ENCODE data around the gene TNFAIP8.
"Not testable (repeated sequence)": the region's sequence is repeated elsewhere in the genome, so short reads cannot be mapped to it uniquely, and the experiment has no call there.

TNFAIP8 gene

DNA sequence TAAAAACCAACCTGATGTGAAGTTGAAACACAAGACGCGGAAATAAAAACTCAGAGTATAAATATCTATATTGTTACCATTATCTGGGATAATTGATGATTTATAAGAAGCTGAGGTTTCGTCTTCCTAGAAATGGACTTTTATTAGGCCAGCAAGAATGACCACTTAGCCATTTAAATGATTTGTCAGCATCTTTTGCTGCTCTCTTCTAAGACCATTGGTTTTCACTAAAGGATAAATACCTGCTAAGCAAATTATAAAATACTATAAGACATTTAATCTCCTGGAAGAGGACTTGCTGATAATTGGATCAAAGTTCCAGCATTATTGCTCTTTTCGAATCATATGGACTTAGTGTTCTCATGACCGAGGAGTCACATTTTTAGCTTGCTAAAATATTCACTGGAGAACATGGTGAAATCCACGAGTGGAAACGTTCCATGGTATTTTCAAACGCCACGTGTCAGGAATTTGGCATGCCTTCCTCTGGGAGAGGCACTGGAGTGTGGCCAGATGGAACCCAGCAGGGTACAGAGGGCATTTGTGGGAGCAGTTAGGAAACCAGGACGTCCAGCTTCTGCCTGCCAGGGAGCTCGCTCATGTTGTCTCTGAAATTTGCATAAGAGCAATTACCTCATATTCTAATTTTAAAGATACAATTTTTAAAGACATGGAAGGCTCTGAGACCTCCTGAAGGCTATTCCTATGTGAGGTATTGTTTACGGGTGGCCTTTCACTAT lies 43.1 kb downstream of the TNFAIP8 start:
- DNase-seq = no peak

DNA sequence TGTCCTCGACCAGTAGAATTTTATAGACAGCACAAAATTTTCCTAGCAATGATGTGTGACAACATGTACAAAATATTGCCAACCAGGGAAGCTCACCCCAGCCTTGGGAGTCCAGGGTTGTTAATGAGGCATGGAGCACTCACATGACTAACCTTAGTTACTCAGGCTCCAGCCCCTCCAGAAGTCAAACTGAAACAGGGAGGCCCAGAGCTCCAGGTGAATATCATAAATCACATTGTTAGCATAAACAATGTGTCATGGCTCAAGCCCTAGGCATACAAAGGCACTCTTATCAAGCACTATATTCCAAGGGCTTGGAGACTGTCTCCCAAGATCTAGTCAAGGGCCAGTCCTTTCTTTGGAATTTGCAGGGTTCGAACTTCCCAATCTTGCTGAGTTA lies 44.4 kb downstream of the TNFAIP8 start:
- no peak for DNase-seq

DNA sequence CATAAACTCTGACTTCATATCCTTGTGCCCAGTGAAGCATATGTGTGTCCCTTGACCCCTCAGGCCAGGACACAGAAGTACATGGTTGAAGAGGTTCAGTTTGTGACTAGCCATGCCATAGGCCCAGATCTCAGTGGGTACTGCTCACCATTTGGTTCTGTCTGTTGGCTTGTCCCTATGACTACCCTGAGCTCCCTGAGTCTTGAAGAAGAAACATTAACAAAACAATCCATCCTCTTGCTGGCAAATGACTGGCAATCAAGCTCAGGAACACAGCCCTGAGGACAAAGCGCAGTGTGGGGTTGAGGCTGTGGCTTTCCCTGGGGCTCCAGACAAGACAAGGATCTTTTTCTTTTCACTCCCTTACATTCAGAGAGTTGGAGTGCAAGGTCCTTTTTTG lies 46.3 kb downstream of the TNFAIP8 start:
- no peak for DNase-seq

DNA sequence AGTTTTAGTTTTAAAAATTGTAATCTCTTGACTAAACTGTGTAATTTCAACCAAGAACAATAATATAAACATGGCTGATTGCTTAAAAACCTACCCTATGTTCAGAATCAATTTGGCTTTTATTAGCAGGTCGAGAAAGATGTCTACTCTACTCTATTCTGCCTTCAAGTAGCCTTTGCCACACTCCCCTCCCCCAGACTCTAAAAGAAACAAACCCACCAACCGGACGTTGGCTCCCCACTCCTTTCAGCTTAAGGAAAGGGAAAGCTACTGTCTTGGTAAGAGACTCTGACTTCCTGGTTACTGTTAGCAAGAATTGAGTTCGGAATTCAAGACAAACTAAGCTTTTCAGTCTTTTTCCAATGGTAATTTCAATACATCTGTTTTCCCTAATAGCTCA lies 46.7 kb downstream of the TNFAIP8 start:
- no peak for DNase-seq

DNA sequence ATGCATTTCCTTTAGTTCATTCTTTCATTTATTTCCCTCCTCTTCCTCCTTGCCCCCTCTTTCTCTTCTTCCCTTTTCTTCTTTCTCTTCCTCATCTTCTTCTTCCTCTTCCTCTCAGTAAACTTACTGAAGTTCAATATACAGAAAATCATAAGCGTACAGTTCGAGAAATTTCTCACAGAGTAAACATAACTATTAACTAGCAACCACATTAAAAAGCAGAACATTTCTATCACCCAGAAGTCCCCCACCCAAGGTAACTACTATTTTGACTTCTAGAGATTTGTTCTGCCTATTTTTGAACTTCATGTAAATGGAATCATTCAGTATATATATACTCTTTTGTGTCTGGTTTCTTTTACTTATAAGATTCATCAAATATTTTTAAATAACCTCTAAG lies 48.2 kb downstream of the TNFAIP8 start:
- DNase-seq = no peak

DNA sequence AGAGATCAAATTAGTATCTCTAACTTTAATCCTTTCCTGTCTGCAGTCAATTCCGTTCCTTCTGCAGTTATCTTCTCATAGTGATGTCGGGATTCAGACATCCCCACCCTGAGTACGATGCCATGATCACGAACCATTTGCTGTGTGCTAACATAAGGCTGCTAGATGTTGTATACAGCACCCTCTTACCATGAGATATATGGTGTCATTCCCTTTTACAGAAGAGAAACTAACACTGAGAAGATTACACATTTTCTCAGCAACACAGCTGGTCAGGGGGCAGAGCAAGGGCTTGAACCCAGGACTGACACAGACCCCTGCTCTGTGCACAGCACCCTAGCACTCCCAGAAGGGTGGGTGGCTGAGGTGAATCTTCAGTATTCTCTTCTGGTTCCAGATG lies 49.6 kb downstream of the TNFAIP8 start:
- no peak for DNase-seq

DNA sequence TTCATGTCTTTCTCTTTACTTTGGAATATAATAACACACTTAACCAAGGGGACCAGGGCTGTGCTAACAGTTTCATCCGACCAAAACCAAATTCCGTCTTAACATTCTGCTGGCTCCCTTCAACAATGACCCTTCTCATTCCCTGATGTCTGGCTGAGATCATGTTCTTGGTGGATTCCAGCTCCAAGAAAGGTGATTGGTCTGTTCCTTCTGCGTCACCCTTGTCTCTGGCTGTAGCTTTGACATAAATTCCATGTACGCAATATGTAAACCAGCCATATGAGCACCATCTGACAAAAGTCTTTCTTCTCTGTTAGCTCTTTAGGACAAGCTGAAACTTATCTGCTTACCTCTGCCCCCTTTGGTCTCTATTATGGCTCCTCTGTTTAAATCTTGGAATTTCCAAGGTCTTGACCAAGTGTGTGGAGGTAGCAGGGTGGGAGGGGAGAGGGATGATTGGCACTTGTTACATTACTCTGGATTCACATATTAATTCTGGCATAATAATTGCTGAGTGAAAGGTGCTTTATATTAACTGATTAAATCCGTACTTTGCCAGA lies 50.8 kb downstream of the TNFAIP8 start:
- DNase-seq = no peak

GRCh38 chr5:119409235-119409815 lies 53.5 kb downstream of the TNFAIP8 start:
- DNase-seq = no peak

DNA sequence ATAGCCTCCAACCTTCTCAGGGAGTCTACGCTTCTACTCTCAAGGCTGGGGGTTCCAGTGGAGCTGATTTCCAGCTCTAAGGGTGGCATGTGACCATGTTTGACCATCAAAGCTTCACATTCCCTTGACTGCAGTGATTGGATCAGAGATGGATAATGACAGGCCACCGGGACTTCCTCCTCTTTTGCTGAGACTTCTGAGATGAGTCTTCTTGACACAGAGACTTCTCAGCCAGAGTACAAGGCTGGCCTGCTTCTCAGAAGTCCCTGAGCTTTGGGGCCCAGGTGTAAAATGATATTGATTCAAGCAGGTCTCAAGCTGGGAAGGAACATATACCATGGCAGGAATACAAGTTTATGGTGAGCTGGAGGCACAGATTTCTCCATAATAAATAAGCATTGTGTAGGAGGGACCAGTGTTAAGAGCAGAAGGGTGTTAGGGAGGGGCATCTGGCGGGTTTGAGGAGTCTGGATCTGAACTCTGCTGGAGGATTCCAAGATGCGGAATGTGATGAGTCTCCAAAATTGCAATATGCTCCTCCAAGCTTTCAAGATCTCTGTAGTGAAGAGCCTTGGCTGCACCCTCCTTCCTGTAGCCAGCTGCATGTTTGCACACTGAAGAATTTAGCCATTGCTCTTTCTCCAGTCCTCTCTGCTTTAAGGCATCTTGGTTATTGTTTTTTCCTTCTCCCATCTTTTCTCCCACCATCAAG lies 54.8 kb downstream of the TNFAIP8 start:
- no peak for DNase-seq

- no peak for DNase-seq
Measured at GRCh38 chr5:119411361-119412278, 55.8 kb downstream of the TNFAIP8 start.

DNA sequence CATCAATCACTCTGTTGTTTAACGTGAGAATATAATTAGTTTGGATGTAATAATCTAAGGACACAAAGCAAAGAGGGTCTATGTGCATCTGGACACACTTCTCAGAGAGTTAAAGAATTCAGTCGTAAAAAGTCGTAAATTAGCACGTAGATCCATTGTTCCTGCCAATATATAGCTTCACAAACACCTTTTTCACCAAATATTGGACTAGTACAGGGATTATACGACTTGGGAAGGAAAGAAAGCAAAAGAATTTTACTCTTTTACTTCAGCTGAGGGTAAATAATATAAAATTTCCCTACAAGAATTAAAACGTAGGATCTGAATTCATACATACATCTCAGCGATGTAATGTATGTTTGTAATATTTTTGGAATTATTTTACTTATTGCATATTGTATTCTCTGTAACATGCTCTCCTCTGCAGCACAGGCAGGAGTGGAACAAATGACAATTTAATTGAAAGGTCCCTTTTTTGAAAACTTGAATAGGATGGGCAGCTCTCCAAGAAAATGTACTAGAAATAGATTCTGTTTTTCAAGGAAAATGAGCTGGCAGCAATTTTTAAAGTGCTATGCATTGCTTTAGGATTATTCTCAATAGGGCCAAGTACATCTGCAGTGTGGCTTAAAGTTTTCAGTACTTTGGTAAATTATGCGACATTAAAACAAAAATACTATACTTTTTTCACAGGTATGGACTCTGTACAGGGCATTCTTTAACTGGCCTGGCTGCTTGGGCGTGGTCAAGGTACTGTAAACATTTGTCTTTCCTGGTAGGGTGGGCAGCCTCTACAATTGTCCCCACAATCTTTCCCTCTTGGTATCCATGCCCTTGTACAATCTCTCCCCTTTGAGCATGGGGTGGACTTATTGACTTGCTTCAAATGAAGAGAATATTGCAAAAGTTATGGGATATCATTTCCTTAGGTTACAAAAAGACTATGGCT lies 56.7 kb downstream of the TNFAIP8 start:
- DNase-seq = no peak

- peak; percentile 66 for DNase-seq
Measured at GRCh38 chr5:119414124-119414734, 58.4 kb downstream of the TNFAIP8 start.

DNA sequence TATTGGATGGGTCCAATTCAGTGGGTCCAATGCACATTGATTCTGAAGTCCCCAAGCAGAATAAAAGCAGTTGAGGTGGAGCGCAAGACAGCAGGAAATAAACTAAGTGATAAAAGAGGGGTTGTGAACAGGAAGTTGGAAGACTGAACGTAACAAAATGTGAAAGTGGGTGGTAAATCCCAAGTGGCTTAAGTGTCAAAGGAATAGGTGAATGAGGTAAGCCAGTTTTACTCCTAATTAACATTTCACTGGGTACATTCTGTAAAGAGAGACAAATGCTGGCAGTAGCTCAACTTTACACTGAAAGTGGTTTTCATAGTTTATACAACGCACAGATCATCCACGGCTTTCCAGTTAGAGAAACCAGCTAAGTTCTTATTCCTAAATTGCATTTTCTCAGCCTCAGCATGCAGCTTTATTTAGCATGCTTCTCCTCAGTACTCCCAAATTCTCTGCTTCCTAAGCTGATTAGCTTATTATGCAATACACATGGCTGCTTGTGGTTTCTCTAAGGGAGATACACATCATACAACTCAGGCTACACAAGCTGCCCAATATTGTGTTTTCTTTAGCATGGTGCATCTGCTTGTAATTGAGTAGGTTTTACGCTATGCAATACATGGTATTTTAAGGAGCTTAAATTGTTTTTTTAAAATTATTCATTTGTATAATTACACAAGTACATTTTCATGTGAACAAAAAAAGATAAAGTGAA lies 62.2 kb downstream of the TNFAIP8 start:
- DNase-seq = no peak

DNA sequence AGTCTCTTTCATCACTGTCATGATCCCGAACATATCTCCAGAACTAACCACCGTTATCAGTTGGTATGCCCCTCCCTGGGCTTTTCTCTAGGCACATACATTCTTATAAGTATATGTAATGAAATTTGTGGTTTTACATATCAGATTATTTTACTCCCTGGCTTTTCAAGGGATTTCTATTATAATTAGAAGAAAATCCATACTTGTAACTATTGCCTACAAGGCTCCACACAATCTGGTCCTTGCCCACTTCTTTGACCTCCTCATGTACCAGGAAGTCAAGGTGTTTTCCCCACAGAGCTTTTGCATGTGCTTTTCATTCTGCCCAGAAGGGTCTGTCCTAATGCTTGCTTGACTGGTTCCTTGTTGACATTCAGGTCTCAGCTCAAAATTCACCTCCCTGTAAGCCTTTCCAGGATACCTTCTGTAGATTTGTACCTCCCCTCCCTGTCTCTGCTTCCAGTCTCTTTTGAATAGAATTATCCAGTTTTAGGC lies 62.8 kb downstream of the TNFAIP8 start:
- no peak for DNase-seq

DNA sequence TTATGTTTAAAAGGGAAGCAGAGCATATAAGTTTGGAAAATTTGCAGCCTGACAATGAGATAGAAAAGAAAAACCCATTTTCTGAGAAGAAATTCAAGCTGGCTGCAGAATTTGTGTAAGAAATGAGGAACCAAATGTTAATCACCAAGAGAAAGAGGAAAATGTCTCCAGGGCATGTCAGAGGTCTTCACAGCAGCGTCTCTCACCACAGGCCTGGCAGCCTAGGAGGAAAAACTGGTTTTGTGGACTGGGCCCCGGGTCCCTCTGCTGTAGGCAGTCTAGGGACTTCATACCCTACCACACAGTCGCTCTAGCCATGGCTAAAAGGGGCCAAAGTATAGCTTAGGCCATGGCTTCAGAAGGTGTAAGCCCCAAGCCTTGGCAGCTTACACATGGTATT lies 64.3 kb downstream of the TNFAIP8 start:
- DNase-seq = no peak

DNA sequence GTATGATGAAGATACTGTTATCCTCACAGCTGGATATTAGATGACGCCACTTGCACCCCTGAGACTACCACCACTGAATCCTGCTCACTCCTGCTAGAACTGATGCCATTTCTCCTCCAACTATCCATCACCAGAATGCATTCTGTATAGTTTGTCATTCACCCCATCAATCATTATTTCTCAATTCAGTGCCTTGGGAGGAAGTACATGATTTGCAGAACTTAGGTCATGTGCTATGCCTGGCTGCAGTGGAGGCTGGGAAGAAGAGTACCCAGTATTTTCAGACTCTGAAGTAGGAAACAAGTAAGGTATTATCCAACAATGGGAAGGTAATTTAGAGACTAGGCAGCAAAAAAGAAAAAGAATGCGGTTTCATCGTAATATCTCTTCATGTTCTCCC lies 70.2 kb downstream of the TNFAIP8 start:
- DNase-seq = no peak

- no peak for DNase-seq
Measured at GRCh38 chr5:119427060-119427459, 71.2 kb downstream of the TNFAIP8 start.

- DNase-seq = not testable (repeated sequence)
Measured at GRCh38 chr5:119427596-119427995, 71.8 kb downstream of the TNFAIP8 start.

DNA sequence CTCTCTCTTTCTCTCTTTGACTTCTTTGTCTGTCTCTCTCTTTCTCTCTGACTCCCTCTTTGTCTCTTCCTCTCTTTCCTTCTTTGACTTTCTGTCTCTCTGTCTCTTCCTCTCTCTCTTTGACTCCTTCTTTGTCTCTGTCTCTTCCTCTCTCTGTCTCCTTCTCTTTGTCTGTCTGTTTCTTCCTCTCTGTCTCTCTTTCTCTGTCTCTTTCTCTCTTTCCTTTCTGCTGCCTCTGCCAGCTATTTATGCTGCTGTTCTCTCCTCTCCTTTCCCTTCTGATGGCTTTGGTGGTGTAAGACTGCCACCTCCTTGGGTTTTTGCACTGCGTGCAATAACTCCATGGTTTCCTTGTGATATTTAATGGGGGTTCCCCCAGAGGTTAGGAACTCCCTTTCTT lies 72.3 kb downstream of the TNFAIP8 start:
- not testable (repeated sequence) for DNase-seq

GRCh38 chr5:119428574-119428973 lies 72.8 kb downstream of the TNFAIP8 start:
- DNase-seq = not testable (repeated sequence)

Data from SIG-M5 (cell line).